ENCODE results near the gene CCDC73.
"Not testable (repeated sequence)": the region's sequence is repeated elsewhere in the genome, so short reads cannot be mapped to it uniquely, and the experiment has no call there.

Gene CCDC73

GRCh38 chr11:32794439-32794838 is at the start of gene CCDC73:
Gene CCDC73, minus strand, starts transcription at chr11:32794662. Its CDS starts 34,419 bp downstream, at chr11:32760243.
- no peak for DNase-seq

GRCh38 chr11:32843544-32843943 is 49.1 kb upstream of the CCDC73 start:
- no peak for DNase-seq

- DNase-seq = no peak
Measured at GRCh38 chr11:32840587-32840986, 46.1 kb upstream of the CCDC73 start.

- peak in 1 of 2 experiments; percentile 8 for DNase-seq
Measured at GRCh38 chr11:32839308-32839707, 44.8 kb upstream of the CCDC73 start.

- DNase-seq = no peak
Measured at GRCh38 chr11:32838505-32839274, 44.2 kb upstream of the CCDC73 start.

- no peak for DNase-seq
Measured at GRCh38 chr11:32836946-32837345, 42.5 kb upstream of the CCDC73 start.

- no peak for DNase-seq
Measured at GRCh38 chr11:32833921-32834320, 39.5 kb upstream of the CCDC73 start.

GRCh38 chr11:32831221-32831620 is 36.8 kb upstream of the CCDC73 start:
- DNase-seq = peak in 1 of 2 experiments; percentile 19

- DNase-seq = peak in 1 of 2 experiments; percentile 37
Measured at GRCh38 chr11:32830796-32831195, 36.3 kb upstream of the CCDC73 start.

GRCh38 chr11:32830413-32830738 is 35.9 kb upstream of the CCDC73 start:
- peak; percentile 11 to 74 for DNase-seq

- DNase-seq = peak; percentile 48 to 90
Measured at GRCh38 chr11:32829680-32830412, 35.4 kb upstream of the CCDC73 start, which contains the start of gene PRRG4. Gene PRRG4, plus strand, starts transcription at chr11:32829927. Its CDS starts 603 bp downstream, at chr11:32830530.

GRCh38 chr11:32829157-32829679 is 34.8 kb upstream of the CCDC73 start:
- DNase-seq = peak in 1 of 2 experiments; percentile 35

- no peak for DNase-seq
Measured at GRCh38 chr11:32827276-32827675, 32.8 kb upstream of the CCDC73 start.

- no peak for DNase-seq
Measured at GRCh38 chr11:32826113-32826512, 31.7 kb upstream of the CCDC73 start.

- DNase-seq = not testable (repeated sequence)
Measured at GRCh38 chr11:32823617-32824016, 29.2 kb upstream of the CCDC73 start.

- DNase-seq = peak in 1 of 2 experiments; percentile 54
Measured at GRCh38 chr11:32821917-32822560, 27.6 kb upstream of the CCDC73 start.

GRCh38 chr11:32821517-32821916 is 27.1 kb upstream of the CCDC73 start:
- DNase-seq = peak; percentile 94 to 98

GRCh38 chr11:32820497-32820896 is 26.0 kb upstream of the CCDC73 start:
- no peak for DNase-seq

- DNase-seq = no peak
Measured at GRCh38 chr11:32819187-32819586, 24.7 kb upstream of the CCDC73 start.

- no peak for DNase-seq
Measured at GRCh38 chr11:32817852-32818183, 23.4 kb upstream of the CCDC73 start.

- no peak for DNase-seq
Measured at GRCh38 chr11:32817181-32817851, 22.9 kb upstream of the CCDC73 start.

- peak; percentile 76 to 94 for DNase-seq
Measured at GRCh38 chr11:32809313-32809712, 14.9 kb upstream of the CCDC73 start.

GRCh38 chr11:32796425-32796824 is 2.0 kb upstream of the CCDC73 start:
- DNase-seq = no peak
